ENCODE data around the gene LMAN1L. TPM values are rescaled to one million over a fixed set of nuclear protein-coding genes. Genes with fewer than 3 reads are reported as not detected.

Gene LMAN1L
- total RNA-seq, 1 donor from 2014 or later = not detected

- no peak for TF ChIP-seq CTCF (IDR thresholded peaks at IDR 0.05)
- Mint-ChIP-seq H3K4me3 (ENCODE audit: unreplicated experiment) (no peak overlapping the region), H3K9me3 (ENCODE audit: unreplicated experiment) (no peaks in the 10 kb centered on the region), H3K36me3 (ENCODE audit: unreplicated experiment) (peaks cover 12% of the 10 kb centered on the region), H3K27me3 (ENCODE audit: unreplicated experiment) (no peaks in the 10 kb centered on the region), H3K4me1 (ENCODE audit: unreplicated experiment) (peaks cover 59% of the 10 kb centered on the region), H3K27ac (ENCODE audit: unreplicated experiment) (peak overlapping the region; percentile 28)
- no peak for DNase-seq (ENCODE audit: extremely low spot score, unreplicated experiment)
Observed at GRCh38 chr15:74868059-74868458, 55.4 kb downstream of the LMAN1L start.

GRCh38 chr15:74869372-74869725 lies 56.7 kb downstream of the LMAN1L start:
- Mint-ChIP-seq H3K27me3 (ENCODE audit: unreplicated experiment) (no peaks in the 10 kb centered on the region), H3K4me3 (ENCODE audit: unreplicated experiment) (no peak overlapping the region), H3K4me1 (ENCODE audit: unreplicated experiment) (peaks cover 62% of the 10 kb centered on the region), H3K9me3 (ENCODE audit: unreplicated experiment) (no peaks in the 10 kb centered on the region), H3K36me3 (ENCODE audit: unreplicated experiment) (peaks cover 10% of the 10 kb centered on the region), H3K27ac (ENCODE audit: unreplicated experiment) (peak overlapping the region; percentile 87)
- TF ChIP-seq CTCF (IDR thresholded peaks at IDR 0.05) = no peak
- no peak for DNase-seq (ENCODE audit: extremely low spot score, unreplicated experiment)

- H3K36me3 Mint-ChIP-seq (ENCODE audit: unreplicated experiment) = peaks cover 8% of the 10 kb centered on the region
- DNase-seq (ENCODE audit: extremely low spot score, unreplicated experiment) = no peak
- no peaks in the 10 kb centered on the region for H3K9me3 Mint-ChIP-seq (ENCODE audit: unreplicated experiment)
- H3K27me3 Mint-ChIP-seq (ENCODE audit: unreplicated experiment) = no peaks in the 10 kb centered on the region
- peaks cover 60% of the 10 kb centered on the region for H3K4me1 Mint-ChIP-seq (ENCODE audit: unreplicated experiment)
- H3K27ac Mint-ChIP-seq (ENCODE audit: unreplicated experiment) = peak overlapping the region; percentile 87
- TF ChIP-seq CTCF (IDR thresholded peaks at IDR 0.05) = no peak
- H3K4me3 Mint-ChIP-seq (ENCODE audit: unreplicated experiment) = peak overlapping the region; percentile 63
Observed at GRCh38 chr15:74869726-74870407, 57.2 kb downstream of the LMAN1L start.

- H3K27ac Mint-ChIP-seq (ENCODE audit: unreplicated experiment) = peak overlapping the region; percentile 87
- H3K4me3 Mint-ChIP-seq (ENCODE audit: unreplicated experiment) = peak overlapping the region; percentile 63
- H3K9me3 Mint-ChIP-seq (ENCODE audit: unreplicated experiment) = no peaks in the 10 kb centered on the region
Observed at GRCh38 chr15:74870436-74871215, 58.0 kb downstream of the LMAN1L start.

More at GRCh38 chr15:74870436-74871215, 58.0 kb downstream of the LMAN1L start:
- Mint-ChIP-seq H3K36me3 (ENCODE audit: unreplicated experiment) (peaks cover 8% of the 10 kb centered on the region), H3K27me3 (ENCODE audit: unreplicated experiment) (no peaks in the 10 kb centered on the region), H3K4me1 (ENCODE audit: unreplicated experiment) (peaks cover 57% of the 10 kb centered on the region)
- TF ChIP-seq CTCF (IDR thresholded peaks at IDR 0.05) = no peak
- no peak for DNase-seq (ENCODE audit: extremely low spot score, unreplicated experiment)
